ENCODE measurements around the gene COA7. TPM values are rescaled to one million over a fixed set of nuclear protein-coding genes. Genes with fewer than 3 reads are reported as not detected.

Gene COA7
- total RNA-seq (1 to 10 TPM; 2.9 to 3.9 TPM), polyA plus RNA-seq (1 to 10 TPM; 2.3 to 5.3 TPM)

- Mint-ChIP-seq H3K27ac (peak within 1 kb of the TSS; percentile 77 to 95 (median 92)), H3K4me3 (peak within 1 kb of the TSS; percentile 82 to 94 (median 91)), H3K9me3 (peaks cover 0 to 2% (median 0%) of the 10 kb centered on the region in 8 donors), H3K36me3 (peaks cover 1 to 2% of the 10 kb centered on the region in 2 donors), H3K4me1 (peaks cover 12 to 43% (median 26%) of the 10 kb centered on the region in 4 donors), H3K27me3 (no peaks in the 10 kb centered on the region)
- peaks cover 9% of the 10 kb centered on the region for H3K4me1 ChIP-seq (ENCODE audit: insufficient read depth, low read length)
- ChIA-PET CTCF (ENCODE audit: partially characterized antibody) (interaction anchor here (0.8 to 2.0 kb wide), 3 partner anchors 11 to 120 kb away, joined by 3 to 7 read pairs (median 3); no protein-coding TSS in a partner anchor), POLR2A (ENCODE audit: partially characterized antibody) (interaction anchor here (0.6 to 1.7 kb wide), 5 partner anchors 10 to 274 kb away, joined by 3 to 6 read pairs (median 3); partner anchors contain the start of gene SHISAL2A)
- H3K9me3 ChIP-seq (ENCODE audit: control insufficient read depth in 1 of 2, low read length in 2 of 2): no peaks in the 10 kb centered on the region
- peak within 1 kb of the TSS; percentile 76 for H3K27ac ChIP-seq (ENCODE audit: low read depth, low read length)
- no peaks in the 10 kb centered on the region for H3K36me3 ChIP-seq (ENCODE audit: insufficient read depth, low read length)
- intact Hi-C loops (cut with micrococcal nuclease): no loop called here
- peak; percentile 39 to 68 (median 49) for DNase-seq
- H3K27me3 ChIP-seq (ENCODE audit: insufficient read depth, low read length): no peaks in the 10 kb centered on the region
- H3K4me3 ChIP-seq (ENCODE audit: low read length in 2 of 2): peak within 1 kb of the TSS; percentile 10 to 91
Measured at GRCh38 chr1:52697795-52698674, at the start of gene COA7. Gene COA7, minus strand, starts transcription at chr1:52698347. Its CDS starts 21 bp downstream, at chr1:52698326.

- H3K27ac Mint-ChIP-seq: peak overlapping the region in 2 of 7 donors; percentile 12 to 24
- no peaks in the 10 kb centered on the region for H3K27me3 ChIP-seq (ENCODE audit: insufficient read depth, low read length)
- H3K36me3 Mint-ChIP-seq: peaks cover 0 to 1% of the 10 kb centered on the region in 2 donors
- H3K27me3 Mint-ChIP-seq: no peaks in the 10 kb centered on the region
- POLR2A ChIA-PET (ENCODE audit: partially characterized antibody): no interaction called here
- no peaks in the 10 kb centered on the region for H3K36me3 ChIP-seq (ENCODE audit: insufficient read depth, low read length)
- H3K4me3 ChIP-seq (ENCODE audit: low read length in 2 of 2): no peak overlapping the region
- no peak overlapping the region for H3K27ac ChIP-seq (ENCODE audit: low read depth, low read length)
- no peaks in the 10 kb centered on the region for H3K4me1 ChIP-seq (ENCODE audit: insufficient read depth, low read length)
- H3K4me1 Mint-ChIP-seq: peaks cover 23 to 37% (median 27%) of the 10 kb centered on the region in 4 donors
- DNase-seq: no peak
- CTCF ChIA-PET (ENCODE audit: partially characterized antibody): no interaction called here
- no peaks in the 10 kb centered on the region for H3K9me3 ChIP-seq (ENCODE audit: control insufficient read depth in 1 of 2, low read length in 2 of 2)
- intact Hi-C loops (cut with micrococcal nuclease): no loop called here
- H3K4me3 Mint-ChIP-seq: no peak overlapping the region
- H3K9me3 Mint-ChIP-seq: no peaks in the 10 kb centered on the region
Measured at GRCh38 chr1:52747450-52747849, 49.3 kb upstream of the COA7 start.

- no peak for DNase-seq
- no peaks in the 10 kb centered on the region for H3K9me3 Mint-ChIP-seq
- H3K27me3 ChIP-seq (ENCODE audit: insufficient read depth, low read length): no peaks in the 10 kb centered on the region
- no peak overlapping the region for H3K27ac ChIP-seq (ENCODE audit: low read depth, low read length)
- intact Hi-C loops (cut with micrococcal nuclease): no loop called here
- peaks cover 1 to 7% of the 10 kb centered on the region in 2 donors for H3K36me3 Mint-ChIP-seq
- H3K27ac Mint-ChIP-seq: peak overlapping the region in 2 of 7 donors; percentile 53 to 75
- H3K9me3 ChIP-seq (ENCODE audit: control insufficient read depth in 1 of 2, low read length in 2 of 2): no peaks in the 10 kb centered on the region
- H3K4me1 ChIP-seq (ENCODE audit: insufficient read depth, low read length): peaks cover 5% of the 10 kb centered on the region
- POLR2A ChIA-PET (ENCODE audit: partially characterized antibody): interaction anchor here (0.7 kb wide), 1 partner anchor 8 kb away, joined by 3 read pairs; no protein-coding TSS in a partner anchor
- H3K4me3 ChIP-seq (ENCODE audit: low read length in 2 of 2): no peak overlapping the region
- H3K4me1 Mint-ChIP-seq: peaks cover 19 to 37% (median 26%) of the 10 kb centered on the region in 4 donors
- H3K4me3 Mint-ChIP-seq: no peak overlapping the region
- no peaks in the 10 kb centered on the region for H3K27me3 Mint-ChIP-seq
- CTCF ChIA-PET (ENCODE audit: partially characterized antibody): interaction anchor here (0.9 kb wide), 1 partner anchor 46 kb away, joined by 3 read pairs; no protein-coding TSS in a partner anchor
- no peaks in the 10 kb centered on the region for H3K36me3 ChIP-seq (ENCODE audit: insufficient read depth, low read length)
Measured at GRCh38 chr1:52746189-52746588, 48.0 kb upstream of the COA7 start.

- Mint-ChIP-seq H3K9me3 (no peaks in the 10 kb centered on the region), H3K36me3 (peaks cover 3 to 10% of the 10 kb centered on the region in 2 donors), H3K27ac (peak overlapping the region in 3 of 7 donors; percentile 30 to 85 (median 81)), H3K4me3 (peak overlapping the region in 5 of 8 donors; percentile 6 to 55 (median 38)), H3K27me3 (no peaks in the 10 kb centered on the region), H3K4me1 (peaks cover 24 to 44% (median 31%) of the 10 kb centered on the region in 4 donors)
- intact Hi-C loops (cut with micrococcal nuclease): no loop called here
- CTCF ChIA-PET (ENCODE audit: partially characterized antibody): interaction anchor here (0.7 to 1.0 kb wide), 2 partner anchors 44 to 285 kb away, joined by 3 read pairs; no protein-coding TSS in a partner anchor
- DNase-seq: no peak
- no peaks in the 10 kb centered on the region for H3K27me3 ChIP-seq (ENCODE audit: insufficient read depth, low read length)
- H3K9me3 ChIP-seq (ENCODE audit: control insufficient read depth in 1 of 2, low read length in 2 of 2): no peaks in the 10 kb centered on the region
- H3K27ac ChIP-seq (ENCODE audit: low read depth, low read length): no peak overlapping the region
- H3K36me3 ChIP-seq (ENCODE audit: insufficient read depth, low read length): no peaks in the 10 kb centered on the region
- peaks cover 20% of the 10 kb centered on the region for H3K4me1 ChIP-seq (ENCODE audit: insufficient read depth, low read length)
- H3K4me3 ChIP-seq (ENCODE audit: low read length in 2 of 2): no peak overlapping the region
- POLR2A ChIA-PET (ENCODE audit: partially characterized antibody): no interaction called here
Measured at GRCh38 chr1:52741259-52741658, 43.1 kb upstream of the COA7 start.

GRCh38 chr1:52739699-52740467 is 41.7 kb upstream of the COA7 start:
- H3K27ac Mint-ChIP-seq: peak overlapping the region in 1 of 7 donors; percentile 19
- intact Hi-C loops (cut with micrococcal nuclease): no loop called here
- H3K4me1 Mint-ChIP-seq: peaks cover 20 to 39% (median 30%) of the 10 kb centered on the region in 4 donors

GRCh38 chr1:52738893-52739292 is 40.7 kb upstream of the COA7 start:
- Mint-ChIP-seq H3K4me3 (no peak overlapping the region), H3K27me3 (no peaks in the 10 kb centered on the region), H3K9me3 (no peaks in the 10 kb centered on the region), H3K4me1 (peaks cover 17 to 39% (median 26%) of the 10 kb centered on the region in 4 donors), H3K27ac (peak overlapping the region in 1 of 7 donors; percentile 3), H3K36me3 (peaks cover 1 to 10% of the 10 kb centered on the region in 2 donors)
- Histone ChIP-seq H3K27me3 (ENCODE audit: insufficient read depth, low read length) (no peaks in the 10 kb centered on the region), H3K9me3 (ENCODE audit: control insufficient read depth in 1 of 2, low read length in 2 of 2) (no peaks in the 10 kb centered on the region), H3K36me3 (ENCODE audit: insufficient read depth, low read length) (no peaks in the 10 kb centered on the region), H3K4me3 (ENCODE audit: low read length in 2 of 2) (no peak overlapping the region), H3K27ac (ENCODE audit: low read depth, low read length) (no peak overlapping the region), H3K4me1 (ENCODE audit: insufficient read depth, low read length) (peaks cover 20% of the 10 kb centered on the region)
- intact Hi-C loops (cut with micrococcal nuclease): no loop called here
- no peak for DNase-seq
- ChIA-PET CTCF (ENCODE audit: partially characterized antibody) (no interaction called here), POLR2A (ENCODE audit: partially characterized antibody) (interaction anchor here (0.7 kb wide), 1 partner anchor 9 kb away, joined by 3 read pairs; no protein-coding TSS in a partner anchor)

More at GRCh38 chr1:52739699-52740467, 41.7 kb upstream of the COA7 start:
- H3K36me3 Mint-ChIP-seq: peaks cover 1 to 10% of the 10 kb centered on the region in 2 donors
- DNase-seq: no peak
- CTCF ChIA-PET (ENCODE audit: partially characterized antibody): interaction anchor here (1.0 to 1.4 kb wide), 2 partner anchors 38 to 284 kb away, joined by 3 to 5 read pairs; no protein-coding TSS in a partner anchor
- H3K27me3 ChIP-seq (ENCODE audit: insufficient read depth, low read length): no peaks in the 10 kb centered on the region
- no peak overlapping the region for H3K4me3 Mint-ChIP-seq
- H3K9me3 ChIP-seq (ENCODE audit: control insufficient read depth in 1 of 2, low read length in 2 of 2): no peaks in the 10 kb centered on the region
- H3K27me3 Mint-ChIP-seq: no peaks in the 10 kb centered on the region
- no peaks in the 10 kb centered on the region for H3K9me3 Mint-ChIP-seq
- POLR2A ChIA-PET (ENCODE audit: partially characterized antibody): interaction anchor here (0.7 kb wide), 2 partner anchors 10 to 14 kb away, joined by 3 read pairs; partner anchors contain the start of gene ZYG11B
- peaks cover 20% of the 10 kb centered on the region for H3K4me1 ChIP-seq (ENCODE audit: insufficient read depth, low read length)
- H3K36me3 ChIP-seq (ENCODE audit: insufficient read depth, low read length): no peaks in the 10 kb centered on the region
- H3K27ac ChIP-seq (ENCODE audit: low read depth, low read length): no peak overlapping the region
- no peak overlapping the region for H3K4me3 ChIP-seq (ENCODE audit: low read length in 2 of 2)
